ENCODE data around the gene PPP6R1. TPM values are rescaled to one million over a fixed set of nuclear protein-coding genes. Genes with fewer than 3 reads are reported as not detected.

The PPP6R1 gene, protein sequence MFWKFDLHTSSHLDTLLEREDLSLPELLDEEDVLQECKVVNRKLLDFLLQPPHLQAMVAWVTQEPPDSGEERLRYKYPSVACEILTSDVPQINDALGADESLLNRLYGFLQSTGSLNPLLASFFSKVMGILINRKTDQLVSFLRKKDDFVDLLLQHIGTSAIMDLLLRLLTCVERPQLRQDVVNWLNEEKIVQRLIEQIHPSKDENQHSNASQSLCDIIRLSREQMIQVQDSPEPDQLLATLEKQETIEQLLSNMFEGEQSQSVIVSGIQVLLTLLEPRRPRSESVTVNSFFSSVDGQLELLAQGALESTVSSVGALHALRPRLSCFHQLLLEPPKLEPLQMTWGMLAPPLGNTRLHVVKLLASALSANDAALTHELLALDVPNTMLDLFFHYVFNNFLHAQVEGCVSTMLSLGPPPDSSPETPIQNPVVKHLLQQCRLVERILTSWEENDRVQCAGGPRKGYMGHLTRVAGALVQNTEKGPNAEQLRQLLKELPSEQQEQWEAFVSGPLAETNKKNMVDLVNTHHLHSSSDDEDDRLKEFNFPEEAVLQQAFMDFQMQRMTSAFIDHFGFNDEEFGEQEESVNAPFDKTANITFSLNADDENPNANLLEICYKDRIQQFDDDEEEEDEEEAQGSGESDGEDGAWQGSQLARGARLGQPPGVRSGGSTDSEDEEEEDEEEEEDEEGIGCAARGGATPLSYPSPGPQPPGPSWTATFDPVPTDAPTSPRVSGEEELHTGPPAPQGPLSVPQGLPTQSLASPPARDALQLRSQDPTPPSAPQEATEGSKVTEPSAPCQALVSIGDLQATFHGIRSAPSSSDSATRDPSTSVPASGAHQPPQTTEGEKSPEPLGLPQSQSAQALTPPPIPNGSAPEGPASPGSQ
- total RNA-seq: 10 to 100 TPM; 46.7 to 52.3 TPM

DNA sequence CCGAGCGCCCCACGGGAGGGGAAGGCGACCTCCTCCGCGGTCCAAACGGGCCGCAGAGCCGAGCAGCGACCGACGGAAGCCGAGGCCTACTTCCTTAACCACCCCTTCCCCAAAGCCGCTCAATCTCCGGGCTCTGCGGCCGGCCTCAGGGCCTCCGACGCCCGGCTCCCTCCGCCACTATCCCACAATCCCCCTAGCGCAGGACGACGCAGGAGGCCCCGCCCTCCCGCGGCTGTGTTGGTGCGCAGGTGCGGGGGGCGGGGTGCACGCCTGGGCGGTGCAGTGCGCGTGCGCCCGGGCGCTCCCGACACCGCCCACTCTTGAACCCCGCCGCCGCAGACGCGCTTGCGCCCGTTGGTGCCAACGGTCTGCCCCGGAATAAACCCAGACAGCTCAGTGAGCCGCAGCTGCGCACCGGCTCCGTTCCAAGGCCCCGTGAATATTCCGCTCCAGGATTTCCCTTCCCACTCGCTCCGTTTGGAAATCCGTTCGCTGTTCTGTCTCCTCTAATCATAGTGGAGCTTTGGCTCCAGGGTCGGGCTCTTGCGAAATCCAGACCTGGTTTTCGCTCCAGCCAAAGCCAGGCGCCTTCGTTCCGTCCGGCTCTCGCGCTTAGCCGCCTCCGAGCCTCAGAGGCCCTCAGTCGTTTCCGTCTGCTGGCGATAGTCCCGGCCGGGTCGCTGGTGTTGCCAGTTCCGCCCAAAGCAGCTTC lies at the start of gene PPP6R1:
TSS of gene PPP6R1 (minus strand) at position 190 of the 712 bp plus-strand sequence. CDS start 11,914 bp downstream, outside the sequence.
- no peaks in the 10 kb centered on the region for H3K9me3 ChIP-seq
- peak within 1 kb of the TSS; percentile 88 to 93 for H3K27ac ChIP-seq
- H3K36me3 ChIP-seq: no peaks in the 10 kb centered on the region
- H3K4me1 ChIP-seq (ENCODE audit: control insufficient read depth in 1 of 2, low read depth in 2 of 2): peaks cover 36 to 47% of the 10 kb centered on the region in 2 donors
- peak within 1 kb of the TSS; percentile 94 for H3K4me3 ChIP-seq
- no peaks in the 10 kb centered on the region for H3K27me3 ChIP-seq (replicated peaks; ENCODE audit: insufficient read depth)
- TF ChIP-seq, protein P1, sequence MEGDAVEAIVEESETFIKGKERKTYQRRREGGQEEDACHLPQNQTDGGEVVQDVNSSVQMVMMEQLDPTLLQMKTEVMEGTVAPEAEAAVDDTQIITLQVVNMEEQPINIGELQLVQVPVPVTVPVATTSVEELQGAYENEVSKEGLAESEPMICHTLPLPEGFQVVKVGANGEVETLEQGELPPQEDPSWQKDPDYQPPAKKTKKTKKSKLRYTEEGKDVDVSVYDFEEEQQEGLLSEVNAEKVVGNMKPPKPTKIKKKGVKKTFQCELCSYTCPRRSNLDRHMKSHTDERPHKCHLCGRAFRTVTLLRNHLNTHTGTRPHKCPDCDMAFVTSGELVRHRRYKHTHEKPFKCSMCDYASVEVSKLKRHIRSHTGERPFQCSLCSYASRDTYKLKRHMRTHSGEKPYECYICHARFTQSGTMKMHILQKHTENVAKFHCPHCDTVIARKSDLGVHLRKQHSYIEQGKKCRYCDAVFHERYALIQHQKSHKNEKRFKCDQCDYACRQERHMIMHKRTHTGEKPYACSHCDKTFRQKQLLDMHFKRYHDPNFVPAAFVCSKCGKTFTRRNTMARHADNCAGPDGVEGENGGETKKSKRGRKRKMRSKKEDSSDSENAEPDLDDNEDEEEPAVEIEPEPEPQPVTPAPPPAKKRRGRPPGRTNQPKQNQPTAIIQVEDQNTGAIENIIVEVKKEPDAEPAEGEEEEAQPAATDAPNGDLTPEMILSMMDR (IDR thresholded peaks at IDR 0.05): no peak
- DNase-seq (ENCODE audit: low spot score) (peak; percentile 82), ATAC-seq (ENCODE audit: insufficient number of reproducible peaks, low FRiP score, low read depth) (peak; percentile 99)

DNA sequence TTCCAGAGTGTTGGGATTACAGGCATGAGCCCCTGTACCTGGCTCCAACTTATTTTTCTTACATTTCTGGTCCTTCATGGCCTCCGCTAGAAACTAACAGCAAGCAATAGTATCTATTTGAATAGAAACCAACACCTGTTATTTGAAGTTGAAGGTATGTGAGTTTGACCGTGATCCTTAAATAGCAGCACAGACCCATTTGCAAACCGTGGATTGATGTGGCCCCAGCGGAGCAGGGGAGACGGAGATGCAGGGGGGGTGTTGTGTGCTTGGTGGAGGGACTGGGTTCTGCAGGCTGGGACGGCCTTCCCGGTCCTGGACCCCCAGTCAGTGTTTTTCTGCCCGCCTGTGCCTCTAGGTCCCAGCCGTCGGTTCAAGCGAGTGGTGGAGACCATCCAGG lies 49.5 kb upstream of the PPP6R1 start:
- H3K9me3 ChIP-seq: no peaks in the 10 kb centered on the region
- no peak overlapping the region for H3K27ac ChIP-seq
- ATAC-seq (ENCODE audit: insufficient number of reproducible peaks, low FRiP score, low read depth) (no peak), DNase-seq (ENCODE audit: low spot score) (no peak)
- no peak overlapping the region for H3K4me3 ChIP-seq
- peaks cover 15% of the 10 kb centered on the region for H3K36me3 ChIP-seq
- no peaks in the 10 kb centered on the region for H3K4me1 ChIP-seq (ENCODE audit: control insufficient read depth in 1 of 2, low read depth in 2 of 2)
- TF ChIP-seq, protein P1 (IDR thresholded peaks at IDR 0.05): no peak
- H3K27me3 ChIP-seq (replicated peaks; ENCODE audit: insufficient read depth): no peaks in the 10 kb centered on the region

DNA sequence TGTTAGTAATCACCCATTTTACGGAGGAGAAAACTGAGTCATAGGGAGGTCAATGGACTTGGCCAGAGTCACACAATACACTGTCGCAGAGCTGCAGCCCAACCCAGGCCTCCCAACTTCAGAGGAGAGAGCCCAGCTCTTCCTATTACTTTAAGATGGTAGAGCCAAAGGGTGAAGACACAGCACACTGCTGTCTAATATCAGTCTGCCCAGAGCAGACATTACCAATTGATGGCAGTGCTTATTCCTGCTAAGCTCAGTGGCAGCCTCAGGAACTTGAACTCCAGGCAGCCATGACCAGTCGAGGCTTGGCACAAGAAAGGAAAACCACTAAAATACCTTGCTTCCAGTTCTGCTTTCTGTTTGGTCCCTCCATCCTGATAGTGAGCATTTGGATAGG lies 47.9 kb upstream of the PPP6R1 start:
- peaks cover 0 to 4% of the 10 kb centered on the region in 2 donors for H3K4me1 ChIP-seq (ENCODE audit: control insufficient read depth in 1 of 2, low read depth in 2 of 2)
- no peaks in the 10 kb centered on the region for H3K27me3 ChIP-seq (replicated peaks; ENCODE audit: insufficient read depth)
- ATAC-seq (ENCODE audit: insufficient number of reproducible peaks, low FRiP score, low read depth) (no peak), DNase-seq (ENCODE audit: low spot score) (no peak)
- TF ChIP-seq, protein P1 (IDR thresholded peaks at IDR 0.05): no peak
- H3K27ac ChIP-seq: no peak overlapping the region
- H3K36me3 ChIP-seq: peaks cover 17% of the 10 kb centered on the region
- H3K9me3 ChIP-seq: no peaks in the 10 kb centered on the region
- no peak overlapping the region for H3K4me3 ChIP-seq

DNA sequence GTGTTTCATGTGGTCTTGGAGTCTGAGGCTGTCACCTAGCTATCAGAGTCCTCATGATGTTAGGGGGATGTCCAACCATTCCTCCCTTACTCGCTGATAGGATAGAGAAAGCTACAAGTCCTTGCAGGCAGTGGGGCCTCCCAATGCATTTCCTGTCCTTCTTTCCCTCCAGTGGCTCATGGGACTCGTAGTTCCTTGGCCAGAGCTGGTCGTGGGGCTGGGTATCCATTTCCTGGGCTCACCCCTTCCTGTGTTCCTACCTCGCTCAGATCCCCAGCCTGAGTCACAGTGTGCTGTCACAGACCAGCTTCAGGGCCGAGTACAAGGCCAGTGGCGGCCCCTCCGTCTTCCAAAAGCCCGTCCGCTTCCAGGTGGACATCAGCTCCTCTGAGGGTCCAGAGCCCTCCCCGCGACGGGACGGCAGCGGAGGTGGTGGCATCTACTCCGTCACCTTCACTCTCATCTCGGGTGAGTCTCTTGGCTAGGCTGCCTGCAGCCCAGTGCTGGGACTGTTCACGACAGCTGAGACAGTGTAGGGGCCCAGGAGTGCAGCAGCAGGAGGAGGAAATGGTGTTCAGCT lies 47.3 kb upstream of the PPP6R1 start:
- no peaks in the 10 kb centered on the region for H3K27me3 ChIP-seq (replicated peaks; ENCODE audit: insufficient read depth)
- no peak overlapping the region for H3K4me3 ChIP-seq
- H3K27ac ChIP-seq: no peak overlapping the region
- DNase-seq (ENCODE audit: low spot score) (no peak), ATAC-seq (ENCODE audit: insufficient number of reproducible peaks, low FRiP score, low read depth) (no peak)
- H3K36me3 ChIP-seq: peaks cover 17% of the 10 kb centered on the region
- H3K9me3 ChIP-seq: no peaks in the 10 kb centered on the region
- TF ChIP-seq, protein P1 (IDR thresholded peaks at IDR 0.05): no peak
- peaks cover 0 to 9% of the 10 kb centered on the region in 2 donors for H3K4me1 ChIP-seq (ENCODE audit: control insufficient read depth in 1 of 2, low read depth in 2 of 2)
